GM23338 (cell line): ENCODE measurements around the gene DAP3.

Source experiments
- EZH2 ChIP-seq: fragments of 200-600 bp; sonication (generic); IDR thresholded peaks from one replicate; pipeline ENCODE4 v1.8.0; 2017; ENCODE audit warnings: antibody characterized with exemption, mild to moderate bottlenecking, low read depth; ENCODE audit not compliant: unreplicated experiment
- EZH2phosphoT487 ChIP-seq: fragments of 200-600 bp; sonication (generic); IDR thresholded peaks from one replicate; pipeline ENCODE4 v1.8.1; 2018; ENCODE audit warnings: antibody characterized with exemption; ENCODE audit not compliant: unreplicated experiment
- POLR2AphosphoS5 ChIP-seq: IDR thresholded peaks from 2 replicates; pipeline ENCODE4 v1.6.1; 2016; ENCODE audit warnings: antibody characterized with exemption, low read depth
- STAT1 ChIP-seq: IDR thresholded peaks from one replicate; pipeline ENCODE4 v1.6.1; 2016; ENCODE audit warnings: antibody characterized with exemption; ENCODE audit not compliant: unreplicated experiment
- TF ChIP-seq, protein P1 (sequence below), 2 experiments: fragments of 200-600 bp in 1 of 2; sonication (generic) in 1 of 2; conservative IDR thresholded peaks; 2 replicates each; pipeline versions ENCODE4 v1.5.1 to v1.6.1; 2016 to 2017; ENCODE audit warnings: antibody characterized with exemption in 2 of 2, low read depth in 2 of 2, mild to moderate bottlenecking in 2 of 2, moderate library complexity in 1 of 2

DNA sequence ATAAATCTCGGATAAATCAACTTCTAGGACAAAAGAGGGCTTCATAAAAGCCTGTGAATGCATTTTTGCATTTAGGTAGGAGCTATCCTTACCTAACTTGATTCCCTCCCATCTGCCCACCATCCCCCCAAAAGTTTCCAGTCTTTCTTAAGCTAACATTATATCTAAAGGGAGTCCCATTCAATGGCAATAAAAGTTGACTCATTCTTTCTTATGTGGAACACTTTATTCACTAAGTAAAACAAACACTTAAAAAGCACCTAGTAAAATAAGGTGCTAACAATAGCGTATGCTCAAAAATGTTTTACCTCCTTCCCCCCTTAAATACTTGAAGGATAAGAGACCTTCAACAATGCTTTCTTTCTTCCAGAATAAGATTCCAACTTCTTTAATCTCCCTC, 84.3 kb downstream of the DAP3 start:
- TF ChIP-seq, protein P1, sequence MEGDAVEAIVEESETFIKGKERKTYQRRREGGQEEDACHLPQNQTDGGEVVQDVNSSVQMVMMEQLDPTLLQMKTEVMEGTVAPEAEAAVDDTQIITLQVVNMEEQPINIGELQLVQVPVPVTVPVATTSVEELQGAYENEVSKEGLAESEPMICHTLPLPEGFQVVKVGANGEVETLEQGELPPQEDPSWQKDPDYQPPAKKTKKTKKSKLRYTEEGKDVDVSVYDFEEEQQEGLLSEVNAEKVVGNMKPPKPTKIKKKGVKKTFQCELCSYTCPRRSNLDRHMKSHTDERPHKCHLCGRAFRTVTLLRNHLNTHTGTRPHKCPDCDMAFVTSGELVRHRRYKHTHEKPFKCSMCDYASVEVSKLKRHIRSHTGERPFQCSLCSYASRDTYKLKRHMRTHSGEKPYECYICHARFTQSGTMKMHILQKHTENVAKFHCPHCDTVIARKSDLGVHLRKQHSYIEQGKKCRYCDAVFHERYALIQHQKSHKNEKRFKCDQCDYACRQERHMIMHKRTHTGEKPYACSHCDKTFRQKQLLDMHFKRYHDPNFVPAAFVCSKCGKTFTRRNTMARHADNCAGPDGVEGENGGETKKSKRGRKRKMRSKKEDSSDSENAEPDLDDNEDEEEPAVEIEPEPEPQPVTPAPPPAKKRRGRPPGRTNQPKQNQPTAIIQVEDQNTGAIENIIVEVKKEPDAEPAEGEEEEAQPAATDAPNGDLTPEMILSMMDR (conservative IDR thresholded peaks at IDR 0.05; ENCODE audit: low read depth in 2 of 2): no peak
- TF ChIP-seq POLR2AphosphoS5 (no peak), EZH2 (no peak), EZH2phosphoT487 (no peak), STAT1 (no peak)
